HG03060 (cell line): ENCODE results near the gene RPS10.
"Not testable (repeated sequence)": the region's sequence is repeated elsewhere in the genome, so short reads cannot be mapped to it uniquely, and the experiment has no call there.

ENCODE experiments used
- ATAC-seq: cut with Tn5 transposase; IDR thresholded peaks from one replicate; pipeline ENCODE4 v1.9.1; 2021; ENCODE audit warnings: low read depth, moderate number of reproducible peaks; ENCODE audit not compliant: unreplicated experiment

Gene RPS10

GRCh38 chr6:34393966-34394305 lies 31.9 kb downstream of the RPS10 start:
- ATAC-seq, result no peak

- ATAC-seq, result no peak
Measured at GRCh38 chr6:34393191-34393965, 32.5 kb downstream of the RPS10 start.

GRCh38 chr6:34392497-34393190 lies 33.2 kb downstream of the RPS10 start, which contains the start of gene NUDT3:
NUDT3 (minus strand) TSS chr6:34392669; CDS start chr6:34392362, 307 bp downstream.
- ATAC-seq, result peak; percentile 51

- ATAC-seq, result peak; percentile 6
Measured at GRCh38 chr6:34391786-34392496, 33.9 kb downstream of the RPS10 start.

GRCh38 chr6:34391473-34391785 lies 34.4 kb downstream of the RPS10 start:
- ATAC-seq, result no peak

GRCh38 chr6:34390531-34391472 lies 35.1 kb downstream of the RPS10 start:
- ATAC-seq, result no peak

- no peak for ATAC-seq
Measured at GRCh38 chr6:34389034-34389433, 36.8 kb downstream of the RPS10 start.

- ATAC-seq, result no peak
Measured at GRCh38 chr6:34388421-34388820, 37.4 kb downstream of the RPS10 start.

GRCh38 chr6:34386316-34387137 lies 39.3 kb downstream of the RPS10 start:
- ATAC-seq, result no peak

GRCh38 chr6:34385793-34386195 lies 40.1 kb downstream of the RPS10 start:
- no peak for ATAC-seq

GRCh38 chr6:34384321-34385153 lies 41.3 kb downstream of the RPS10 start:
- ATAC-seq, result no peak

- no peak for ATAC-seq
Measured at GRCh38 chr6:34383656-34384320, 42.1 kb downstream of the RPS10 start.

- ATAC-seq, result no peak
Measured at GRCh38 chr6:34383161-34383631, 42.7 kb downstream of the RPS10 start.

- no peak for ATAC-seq
Measured at GRCh38 chr6:34381081-34381480, 44.8 kb downstream of the RPS10 start.

- ATAC-seq, result no peak
Measured at GRCh38 chr6:34378470-34378869, 47.4 kb downstream of the RPS10 start.

GRCh38 chr6:34377984-34378383 lies 47.9 kb downstream of the RPS10 start:
- no peak for ATAC-seq

- not testable (repeated sequence) for ATAC-seq
Measured at GRCh38 chr6:34377571-34377970, 48.3 kb downstream of the RPS10 start.

GRCh38 chr6:34375833-34376232 lies 50.0 kb downstream of the RPS10 start:
- no peak for ATAC-seq
